BLaER1 treated with 17β-estradiol and CSF1 and Interleukin-3, amounts not matched to agents 10 nM and 100 nM (cell line): ENCODE measurements around the gene SBNO2.
A peak's percentile ranks its signal among the peaks of the same experiment; 100 is the strongest.

ENCODE experiments used
- H3K27ac ChIP-seq, 11 experiments: shearing (Covaris generic); formaldehyde crosslinking; 2 replicates each; pipeline ENCODE4 v1.8.1; 2022
- H3K27me3 ChIP-seq, 11 experiments: shearing (Covaris generic); formaldehyde crosslinking; 2 replicates each; pipeline ENCODE4 v1.8.1; 2022
- H3K36me3 ChIP-seq, 11 experiments: shearing (Covaris generic); formaldehyde crosslinking; 2 replicates each; pipeline ENCODE4 v1.8.1; 2022
- H3K4me1 ChIP-seq, 10 experiments: shearing (Covaris generic); formaldehyde crosslinking; 2 replicates each; pipeline ENCODE4 v1.8.1; 2022
- H3K4me2 ChIP-seq, 11 experiments: shearing (Covaris generic); formaldehyde crosslinking; 2 replicates each; pipeline ENCODE4 v1.8.1; 2022
- H3K4me3 ChIP-seq, 10 experiments: shearing (Covaris generic); formaldehyde crosslinking; 2 replicates each; pipeline ENCODE4 v1.8.1; 2022
- H3K9ac ChIP-seq, 11 experiments: shearing (Covaris generic); formaldehyde crosslinking; 2 replicates each; pipeline ENCODE4 v1.8.1; 2022
- H3K9me3 ChIP-seq, 11 experiments: shearing (Covaris generic); formaldehyde crosslinking; replicated peaks in 1 of 11; 2 replicates each; pipeline ENCODE4 v1.8.1; 2022
- H4K20me1 ChIP-seq, 11 experiments: shearing (Covaris generic); formaldehyde crosslinking; 2 replicates each; pipeline ENCODE4 v1.8.1; 2022
- Cebpa-rat ChIP-seq, 11 experiments: shearing (Covaris generic); IDR thresholded peaks; 2 replicates each; pipeline ENCODE4 v1.8.1; 2022

Gene SBNO2

DNA sequence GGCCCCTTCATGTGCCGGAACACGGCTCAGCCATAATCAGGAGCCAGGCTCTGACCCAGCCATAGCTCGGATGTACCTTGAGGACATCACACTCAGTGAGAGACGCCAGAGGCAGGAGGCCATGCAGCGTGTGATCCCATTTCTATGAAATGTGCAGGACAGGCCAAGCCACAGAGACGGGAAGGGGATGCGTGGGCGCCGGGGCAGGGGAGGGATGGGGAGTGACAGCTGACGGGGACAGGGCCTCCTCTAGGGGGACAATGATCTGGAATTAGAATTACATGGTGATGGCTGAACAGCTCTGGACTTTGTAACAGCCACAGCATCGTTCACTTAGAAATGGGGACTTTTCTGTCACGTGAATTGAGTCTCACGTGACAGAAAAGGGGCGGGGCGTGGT is 34.9 kb downstream of the SBNO2 start:
- TF ChIP-seq Cebpa-rat (IDR thresholded peaks at IDR 0.05): no peak
- Histone ChIP-seq H3K27ac (no peak overlapping the region), H3K4me3 (no peak overlapping the region), H3K36me3 (peaks cover 20 to 79% (median 52%) of the 10 kb centered on the region in 11 experiments), H3K4me1 (peaks cover 22 to 47% (median 28%) of the 10 kb centered on the region in 10 experiments), H4K20me1 (peaks cover 24 to 72% (median 50%) of the 10 kb centered on the region in 11 experiments; a peak in 19 of 22 replicates), H3K9me3 (peaks cover 0 to 31% (median 14%) of the 10 kb centered on the region in 11 experiments; a peak in 15 of 22 replicates), H3K4me2 (no peak overlapping the region), H3K27me3 (no peaks in the 10 kb centered on the region), H3K9ac (no peak overlapping the region)

DNA sequence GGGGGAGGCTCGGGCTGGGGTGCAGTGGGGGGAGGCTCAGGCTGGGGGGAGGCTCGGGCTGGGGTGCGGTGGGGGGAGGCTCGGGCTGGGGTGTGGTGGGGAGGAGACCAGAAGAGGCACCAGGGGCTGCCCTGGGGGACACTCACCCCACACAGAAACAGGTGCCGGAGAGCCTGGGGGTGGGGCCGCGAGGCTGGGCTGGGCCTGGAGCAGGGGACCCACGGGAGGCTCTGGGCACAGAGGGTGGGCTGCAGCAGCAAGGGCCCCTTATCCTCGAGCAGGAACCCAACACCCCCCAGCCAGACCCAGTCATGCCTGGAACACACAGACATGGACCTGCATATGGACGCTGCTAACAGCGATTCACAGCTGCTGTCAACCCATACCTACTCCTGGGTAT is 35.9 kb downstream of the SBNO2 start:
- Histone ChIP-seq H3K4me1 (peaks cover 32 to 57% (median 38%) of the 10 kb centered on the region in 10 experiments), H4K20me1 (peaks cover 33 to 73% (median 55%) of the 10 kb centered on the region in 11 experiments; a peak in 20 of 22 replicates), H3K4me3 (no peak overlapping the region), H3K27me3 (no peaks in the 10 kb centered on the region), H3K9ac (no peak overlapping the region), H3K36me3 (peaks cover 14 to 76% (median 45%) of the 10 kb centered on the region in 11 experiments), H3K9me3 (peaks cover 0 to 28% (median 8%) of the 10 kb centered on the region in 11 experiments; a peak in 15 of 22 replicates), H3K4me2 (no peak overlapping the region), H3K27ac (no peak overlapping the region)
- no peak for TF ChIP-seq Cebpa-rat (IDR thresholded peaks at IDR 0.05)

DNA sequence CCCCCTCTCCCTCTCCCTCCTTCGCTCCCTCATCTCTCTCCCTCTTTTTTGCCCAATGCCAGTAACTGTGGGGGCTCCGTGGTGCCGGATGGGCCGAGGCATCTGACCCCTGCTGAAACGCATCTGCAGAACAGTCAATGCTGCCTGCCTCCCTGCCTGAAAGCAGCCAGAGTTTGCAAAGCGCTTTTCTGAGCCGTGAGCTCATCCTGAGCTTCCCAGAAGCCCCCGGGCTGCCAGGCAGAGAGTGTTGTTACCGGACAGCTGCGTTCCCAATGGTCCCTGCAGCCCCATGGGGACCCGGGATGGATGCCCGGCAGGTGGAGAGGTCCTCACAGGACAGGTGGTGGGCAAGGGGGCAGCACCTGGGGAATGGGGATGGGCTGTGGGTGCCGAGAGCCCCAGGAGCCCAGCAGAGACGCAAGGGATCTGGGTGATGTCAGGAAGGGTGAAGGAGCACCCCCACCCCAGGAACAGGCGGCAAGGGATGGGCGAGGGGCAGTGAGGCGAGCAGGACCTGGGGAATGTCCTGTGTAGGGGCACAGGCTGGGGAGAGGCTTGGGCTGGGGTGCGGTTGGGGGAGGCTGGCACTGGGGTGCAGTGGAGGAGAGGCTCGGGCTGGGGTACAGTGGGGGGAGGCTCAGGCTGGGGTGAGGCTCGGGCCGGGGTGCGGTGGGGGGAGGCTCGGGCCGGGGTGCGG is 37.3 kb downstream of the SBNO2 start:
- Histone ChIP-seq H3K27ac (peak overlapping the region in 9 of 11 experiments; percentile 14 to 64 (median 34); a peak in 11 of 22 replicates), H4K20me1 (peaks cover 37 to 82% (median 63%) of the 10 kb centered on the region in 11 experiments; a peak in 21 of 22 replicates), H3K4me2 (peak overlapping the region; percentile 78 to 94 (median 85)), H3K27me3 (no peaks in the 10 kb centered on the region), H3K4me1 (peaks cover 43 to 66% (median 48%) of the 10 kb centered on the region in 10 experiments), H3K4me3 (peak overlapping the region in 4 of 10 experiments; percentile 15 to 37 (median 24); a peak in 5 of 20 replicates), H3K9ac (peak overlapping the region; percentile 23 to 68 (median 48); a peak in 15 of 22 replicates), H3K36me3 (peaks cover 7 to 62% (median 33%) of the 10 kb centered on the region in 11 experiments; a peak in 19 of 22 replicates), H3K9me3 (peaks cover 0 to 16% (median 0%) of the 10 kb centered on the region in 11 experiments; a peak in 4 of 22 replicates)
- no peak for TF ChIP-seq Cebpa-rat (IDR thresholded peaks at IDR 0.05)

DNA sequence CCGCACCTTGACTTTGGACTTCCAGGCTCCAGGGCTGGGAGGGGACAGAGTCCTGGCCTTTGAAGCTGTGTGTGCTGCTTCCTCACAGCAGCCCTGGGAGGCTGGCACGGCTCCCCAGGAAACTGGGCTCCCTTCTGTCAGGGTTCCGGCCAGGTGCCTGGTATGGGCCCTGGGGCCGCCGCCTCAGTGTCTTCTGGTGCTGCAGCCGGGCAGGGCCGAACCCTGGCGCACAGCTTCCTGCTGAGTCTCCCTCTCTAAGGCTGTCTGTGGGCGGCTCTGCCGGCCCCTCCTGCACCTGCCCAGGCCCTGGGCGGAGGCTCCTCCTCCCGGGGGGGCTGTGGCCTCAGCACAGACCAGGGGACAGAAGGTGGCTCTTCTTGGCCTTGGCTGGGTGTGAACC is 37.9 kb downstream of the SBNO2 start:
- Histone ChIP-seq H3K4me3 (peak overlapping the region in 4 of 10 experiments; percentile 15 to 37 (median 24); a peak in 5 of 20 replicates), H3K27me3 (no peaks in the 10 kb centered on the region), H3K9ac (peak overlapping the region; percentile 23 to 68 (median 48); a peak in 17 of 22 replicates), H4K20me1 (peaks cover 34 to 82% (median 65%) of the 10 kb centered on the region in 11 experiments; a peak in 21 of 22 replicates), H3K27ac (peak overlapping the region in 9 of 11 experiments; percentile 26 to 64 (median 34); a peak in 13 of 22 replicates), H3K36me3 (peaks cover 5 to 57% (median 28%) of the 10 kb centered on the region in 11 experiments; a peak in 18 of 22 replicates), H3K4me2 (peak overlapping the region; percentile 78 to 94 (median 85)), H3K4me1 (peaks cover 49 to 63% (median 53%) of the 10 kb centered on the region in 10 experiments), H3K9me3 (peaks cover 0 to 14% (median 0%) of the 10 kb centered on the region in 11 experiments; a peak in 4 of 22 replicates)
- no peak for TF ChIP-seq Cebpa-rat (IDR thresholded peaks at IDR 0.05)

DNA sequence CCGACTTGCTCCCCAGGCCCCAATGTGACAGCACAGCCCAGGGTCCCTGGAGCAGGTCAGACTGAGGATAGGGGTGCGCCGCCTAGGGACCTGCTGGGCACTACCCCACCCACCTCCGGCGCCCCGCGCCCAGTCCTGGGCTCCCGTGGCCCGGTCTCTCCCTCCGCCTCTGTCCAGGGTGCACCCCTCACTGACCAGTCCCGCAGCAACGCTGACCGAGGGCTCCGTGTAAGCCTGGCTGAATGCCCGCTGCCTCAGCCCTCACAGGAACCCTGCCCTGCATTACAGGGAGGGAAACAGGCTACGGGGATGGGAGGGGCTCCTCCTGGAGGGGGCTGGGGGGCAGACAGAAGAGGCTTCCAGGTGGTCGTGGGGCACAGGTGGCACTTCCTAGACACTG is 38.6 kb downstream of the SBNO2 start:
- Histone ChIP-seq H3K4me3 (no peak overlapping the region; a peak in 2 of 20 replicates), H3K4me2 (peak overlapping the region in 10 of 11 experiments; percentile 78 to 94 (median 85); a peak in 19 of 22 replicates), H3K27me3 (no peaks in the 10 kb centered on the region), H3K27ac (peak overlapping the region in 2 of 11 experiments; percentile 37 to 58; a peak in 3 of 22 replicates), H3K36me3 (peaks cover 5 to 50% (median 23%) of the 10 kb centered on the region in 11 experiments; a peak in 18 of 22 replicates), H4K20me1 (peaks cover 34 to 84% (median 69%) of the 10 kb centered on the region in 11 experiments; a peak in 21 of 22 replicates), H3K9ac (peak overlapping the region in 8 of 11 experiments; percentile 17 to 68 (median 50); a peak in 9 of 22 replicates), H3K4me1 (peaks cover 51 to 61% (median 57%) of the 10 kb centered on the region in 10 experiments), H3K9me3 (peaks cover 0 to 8% (median 0%) of the 10 kb centered on the region in 11 experiments; a peak in 4 of 22 replicates)
- TF ChIP-seq Cebpa-rat (IDR thresholded peaks at IDR 0.05): no peak

DNA sequence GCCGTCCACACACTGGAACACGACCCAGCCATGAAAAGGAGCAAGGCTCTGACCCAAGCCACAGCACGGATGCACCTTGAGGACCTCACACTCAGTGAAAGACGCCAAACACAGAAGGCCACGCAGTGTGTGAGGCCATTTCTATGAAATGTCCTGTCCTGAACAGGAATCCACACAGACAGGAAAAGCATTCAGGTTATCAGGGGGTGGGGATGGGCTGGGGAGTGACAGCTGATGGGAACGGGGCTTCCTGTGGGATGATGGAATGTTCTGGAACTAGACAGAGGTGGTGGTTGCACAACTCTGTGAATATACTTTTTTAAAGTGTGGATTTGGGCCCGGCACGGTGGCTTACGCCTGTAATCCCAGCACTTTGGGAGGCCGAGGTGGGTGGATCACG is 39.6 kb downstream of the SBNO2 start:
- Histone ChIP-seq H3K27me3 (no peaks in the 10 kb centered on the region), H3K4me1 (peaks cover 61 to 71% (median 67%) of the 10 kb centered on the region in 10 experiments), H4K20me1 (peaks cover 42 to 88% (median 78%) of the 10 kb centered on the region in 11 experiments), H3K36me3 (peaks cover 5 to 52% (median 15%) of the 10 kb centered on the region in 11 experiments; a peak in 19 of 22 replicates), H3K4me2 (peak overlapping the region in 10 of 11 experiments; percentile 91 to 100 (median 99); a peak in 16 of 22 replicates), H3K4me3 (no peak overlapping the region), H3K9me3 (peaks cover 0 to 8% (median 0%) of the 10 kb centered on the region in 11 experiments; a peak in 3 of 22 replicates), H3K9ac (no peak overlapping the region), H3K27ac (peak overlapping the region in 3 of 11 experiments; percentile 88 to 90 (median 89); a peak in 3 of 22 replicates)
- no peak for TF ChIP-seq Cebpa-rat (IDR thresholded peaks at IDR 0.05)

DNA sequence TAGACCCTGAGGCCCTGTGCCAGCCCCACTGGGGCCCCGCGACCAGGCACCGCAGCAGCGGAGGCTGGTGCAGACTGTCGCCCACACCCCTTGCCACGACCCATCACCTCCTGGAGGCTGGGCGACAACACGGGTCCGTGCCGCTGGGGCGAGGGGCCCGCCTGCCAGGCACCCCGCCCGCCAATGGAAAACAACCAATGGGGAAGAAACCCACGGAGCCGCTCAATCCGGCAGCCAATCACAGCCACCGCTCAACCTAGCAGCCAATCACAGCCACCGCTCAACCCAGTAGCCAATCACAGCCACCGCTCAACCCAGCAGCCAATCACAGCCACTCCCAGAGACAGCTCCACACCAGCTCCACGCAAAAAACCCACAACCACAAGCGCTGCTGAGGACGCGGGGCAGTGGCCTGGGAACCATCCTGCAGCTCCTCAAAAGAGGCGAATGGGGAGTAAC is 40.6 kb downstream of the SBNO2 start:
- peak overlapping the region; percentile 75 to 90 (median 83); a peak in 21 of 22 replicates for H3K27ac ChIP-seq

More for the DNA sequence above, 40.6 kb downstream of the SBNO2 start:
- peaks cover 0 to 8% (median 0%) of the 10 kb centered on the region in 11 experiments; a peak in 3 of 22 replicates for H3K9me3 ChIP-seq
- H3K27me3 ChIP-seq: no peaks in the 10 kb centered on the region
- H4K20me1 ChIP-seq: peaks cover 42 to 88% (median 78%) of the 10 kb centered on the region in 11 experiments
- peak overlapping the region; percentile 91 to 100 (median 99) for H3K4me2 ChIP-seq
- H3K4me1 ChIP-seq: peaks cover 67 to 76% (median 72%) of the 10 kb centered on the region in 10 experiments
- H3K36me3 ChIP-seq: peaks cover 3 to 52% (median 15%) of the 10 kb centered on the region in 11 experiments; a peak in 18 of 22 replicates
- peak overlapping the region; percentile 73 to 96 (median 84); a peak in 19 of 22 replicates for H3K9ac ChIP-seq
- H3K4me3 ChIP-seq: peak overlapping the region in 5 of 10 experiments; percentile 66 to 93 (median 78); a peak in 7 of 20 replicates
- no peak for TF ChIP-seq Cebpa-rat (IDR thresholded peaks at IDR 0.05)
